ENCODE measurements around the gene POU3F4. TPM values are rescaled to one million over a fixed set of nuclear protein-coding genes. Genes with fewer than 3 reads are reported as not detected.

The POU3F4 gene
- not detected for total RNA-seq

- peaks cover 5% of the 10 kb centered on the region for H3K9me3 Mint-ChIP-seq
These were observed at the start of gene POU3F4 for GRCh38 chrX:83508006-83508405. Gene POU3F4 (plus strand): TSS chrX:83508290. CDS start chrX:83508325, 35 bp downstream.

DNA sequence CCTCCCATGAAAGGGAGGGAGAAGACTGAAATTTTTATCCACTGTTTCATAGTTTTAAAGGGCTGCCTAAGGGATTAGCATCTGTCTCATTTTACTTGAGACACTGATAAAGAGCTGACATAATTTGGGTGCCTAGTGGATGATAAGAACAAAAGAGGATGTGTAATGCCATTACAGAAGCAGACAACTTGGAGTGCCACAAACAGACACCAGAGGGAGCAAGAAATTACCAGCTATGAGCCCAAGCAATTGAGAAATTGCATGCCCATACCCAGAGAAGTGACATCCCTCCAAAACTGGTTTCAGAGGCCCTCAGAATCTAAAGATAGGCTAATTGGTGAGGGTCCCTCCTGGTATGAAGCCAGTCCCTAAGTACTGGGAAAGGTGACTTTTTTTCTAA is 38.5 kb upstream of the POU3F4 start:
- Mint-ChIP-seq H3K36me3 (no peaks in the 10 kb centered on the region), H3K9me3 (no peaks in the 10 kb centered on the region), H3K27me3 (peaks cover 0 to 2% of the 10 kb centered on the region in 2 donors), H3K4me3 (no peak overlapping the region), H3K4me1 (ENCODE audit: low read depth in 2 of 2) (no peaks in the 10 kb centered on the region), H3K27ac (no peak overlapping the region)
- ATAC-seq (no peak), DNase-seq (ENCODE audit: low spot score) (no peak)

More at GRCh38 chrX:83508006-83508405, at the start of gene POU3F4:
- Mint-ChIP-seq H3K27ac (no peak within 1 kb of the TSS), H3K4me1 (ENCODE audit: low read depth in 2 of 2) (peaks cover 0 to 2% of the 10 kb centered on the region in 2 donors), H3K4me3 (no peak within 1 kb of the TSS), H3K36me3 (peaks cover 7% of the 10 kb centered on the region), H3K27me3 (peaks cover 28 to 52% of the 10 kb centered on the region in 2 donors)
- ATAC-seq: no peak
- no peak for DNase-seq (ENCODE audit: low spot score)

- H3K27ac Mint-ChIP-seq: no peak overlapping the region
- ATAC-seq (no peak), DNase-seq (ENCODE audit: low spot score) (no peak)
- H3K36me3 Mint-ChIP-seq: no peaks in the 10 kb centered on the region
- no peak overlapping the region for H3K4me3 Mint-ChIP-seq
- H3K4me1 Mint-ChIP-seq (ENCODE audit: low read depth in 2 of 2): no peaks in the 10 kb centered on the region
- no peaks in the 10 kb centered on the region for H3K9me3 Mint-ChIP-seq
- H3K27me3 Mint-ChIP-seq: peaks cover 0 to 5% of the 10 kb centered on the region in 2 donors
These were observed 12.2 kb upstream of the POU3F4 start for GRCh38 chrX:83495898-83496297.

DNA sequence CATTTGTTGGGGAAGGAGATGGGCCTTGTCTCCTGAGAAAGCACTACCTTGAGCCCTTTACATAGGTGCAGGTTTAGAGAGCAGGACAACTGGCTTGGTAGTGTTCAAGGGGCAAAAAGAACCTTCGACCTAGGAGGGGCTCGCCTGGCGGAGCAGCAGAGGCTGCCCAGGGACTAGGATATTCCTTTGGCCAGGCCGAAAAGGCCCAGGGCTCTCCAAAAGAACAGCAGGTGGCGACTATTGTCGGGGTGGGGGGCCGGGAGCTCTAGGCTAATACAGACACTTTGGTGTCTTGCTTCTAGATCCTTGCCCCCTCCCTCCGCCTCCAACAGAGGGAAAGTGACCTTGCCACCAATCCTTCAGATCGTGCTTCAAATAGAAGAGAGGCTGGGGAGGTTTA is 7.1 kb upstream of the POU3F4 start:
- no peak for ATAC-seq
- no peak for DNase-seq (ENCODE audit: low spot score)
- Mint-ChIP-seq H3K9me3 (no peaks in the 10 kb centered on the region), H3K27ac (no peak overlapping the region), H3K4me3 (no peak overlapping the region), H3K27me3 (peaks cover 8 to 23% of the 10 kb centered on the region in 2 donors), H3K4me1 (ENCODE audit: low read depth in 2 of 2) (no peaks in the 10 kb centered on the region), H3K36me3 (no peaks in the 10 kb centered on the region)

- no peaks in the 10 kb centered on the region for H3K36me3 Mint-ChIP-seq
- ATAC-seq: no peak
- DNase-seq (ENCODE audit: low spot score): no peak
- H3K27ac Mint-ChIP-seq: no peak overlapping the region
- no peaks in the 10 kb centered on the region for H3K4me1 Mint-ChIP-seq (ENCODE audit: low read depth in 2 of 2)
- H3K27me3 Mint-ChIP-seq: peaks cover 8 to 23% of the 10 kb centered on the region in 2 donors
- no peaks in the 10 kb centered on the region for H3K9me3 Mint-ChIP-seq
- no peak overlapping the region for H3K4me3 Mint-ChIP-seq
These were observed 6.6 kb upstream of the POU3F4 start for GRCh38 chrX:83501530-83501929.

DNA sequence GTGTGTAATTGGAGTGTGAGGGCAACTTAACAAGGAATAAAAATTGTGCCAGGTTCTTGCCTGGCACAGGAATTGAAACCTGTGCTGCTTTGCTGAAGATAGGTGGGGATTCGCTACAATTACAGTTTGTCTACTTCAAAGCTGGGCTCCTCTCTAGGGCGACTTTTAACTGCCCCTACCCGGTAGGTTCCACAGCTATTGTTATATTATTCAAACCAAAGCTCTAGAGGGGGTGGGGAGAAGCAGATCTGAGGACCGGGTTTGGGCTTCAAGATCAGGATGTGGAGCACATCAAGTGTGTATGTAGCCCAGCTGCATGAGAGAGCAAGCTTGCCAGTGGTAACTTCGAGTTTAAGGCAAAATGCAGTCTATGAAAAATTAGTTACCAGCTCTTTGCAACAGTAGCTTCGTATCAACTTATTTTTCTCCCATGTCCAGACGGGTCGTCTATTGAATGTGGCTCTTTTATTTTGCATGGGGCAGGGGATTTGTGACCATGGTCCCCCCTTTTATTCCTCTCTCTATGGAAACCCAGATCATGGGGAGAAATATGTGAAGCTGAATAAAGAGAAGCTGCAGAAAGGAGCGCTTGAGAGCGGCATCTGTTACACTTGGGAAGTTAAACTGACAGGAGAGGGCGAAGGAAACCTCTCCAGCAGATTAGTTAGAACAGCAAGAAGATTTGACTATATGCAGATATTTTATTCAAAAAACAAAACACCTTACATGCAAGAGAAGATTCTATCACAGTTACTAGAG is 3.2 kb upstream of the POU3F4 start:
- ATAC-seq (no peak), DNase-seq (ENCODE audit: low spot score) (no peak)
- H3K36me3 Mint-ChIP-seq: peaks cover 7% of the 10 kb centered on the region
- H3K4me1 Mint-ChIP-seq (ENCODE audit: low read depth in 2 of 2): peaks cover 0 to 2% of the 10 kb centered on the region in 2 donors
- no peak overlapping the region for H3K4me3 Mint-ChIP-seq
- H3K9me3 Mint-ChIP-seq: peaks cover 3% of the 10 kb centered on the region
- no peak overlapping the region for H3K27ac Mint-ChIP-seq
- H3K27me3 Mint-ChIP-seq: peaks cover 17 to 44% of the 10 kb centered on the region in 2 donors

- Mint-ChIP-seq H3K27ac (no peak overlapping the region), H3K27me3 (peaks cover 28 to 48% of the 10 kb centered on the region in 2 donors), H3K4me1 (ENCODE audit: low read depth in 2 of 2) (peaks cover 0 to 2% of the 10 kb centered on the region in 2 donors), H3K4me3 (no peak overlapping the region), H3K36me3 (peaks cover 7% of the 10 kb centered on the region), H3K9me3 (peaks cover 5% of the 10 kb centered on the region)
- ATAC-seq (no peak), DNase-seq (ENCODE audit: low spot score) (no peak)
These were observed 600 bp downstream of the POU3F4 start for GRCh38 chrX:83508526-83509253.

DNA sequence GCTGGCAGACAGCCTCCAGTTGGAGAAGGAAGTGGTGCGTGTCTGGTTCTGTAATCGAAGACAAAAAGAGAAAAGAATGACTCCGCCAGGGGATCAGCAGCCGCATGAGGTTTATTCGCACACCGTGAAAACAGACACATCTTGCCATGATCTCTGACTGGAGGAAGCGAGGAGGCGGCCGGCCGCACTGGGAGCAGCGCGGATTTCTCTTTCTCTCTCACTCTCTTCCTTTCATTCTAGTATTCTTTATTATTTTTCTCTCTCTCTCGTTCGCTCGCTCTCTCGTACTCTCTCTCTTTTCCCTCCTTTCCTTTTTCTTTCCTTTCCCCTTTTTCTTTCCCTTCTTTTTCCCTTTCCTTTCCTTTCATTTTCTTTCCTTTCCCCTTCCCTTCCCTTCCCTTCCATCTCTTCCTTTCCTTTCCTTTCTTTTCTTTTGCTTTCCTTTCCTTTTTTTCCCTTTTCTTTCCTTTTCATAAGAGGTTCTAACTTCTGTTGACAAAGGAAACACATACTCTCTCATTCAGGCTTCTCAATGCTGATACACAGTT is 1.2 kb downstream of the POU3F4 start:
- H3K9me3 Mint-ChIP-seq: peaks cover 5% of the 10 kb centered on the region
- peaks cover 28 to 44% of the 10 kb centered on the region in 2 donors for H3K27me3 Mint-ChIP-seq
- H3K4me3 Mint-ChIP-seq: no peak overlapping the region
- DNase-seq (ENCODE audit: low spot score) (no peak), ATAC-seq (no peak)
- H3K27ac Mint-ChIP-seq: no peak overlapping the region
- peaks cover 0 to 2% of the 10 kb centered on the region in 2 donors for H3K4me1 Mint-ChIP-seq (ENCODE audit: low read depth in 2 of 2)
- H3K36me3 Mint-ChIP-seq: peaks cover 7% of the 10 kb centered on the region

GRCh38 chrX:83510510-83511062 is 2.5 kb downstream of the POU3F4 start:
- H3K36me3 Mint-ChIP-seq: peaks cover 7% of the 10 kb centered on the region
- no peak overlapping the region for H3K27ac Mint-ChIP-seq
- H3K9me3 Mint-ChIP-seq: peaks cover 5% of the 10 kb centered on the region
- DNase-seq (ENCODE audit: low spot score) (no peak), ATAC-seq (no peak)
- peaks cover 19 to 36% of the 10 kb centered on the region in 2 donors for H3K27me3 Mint-ChIP-seq
- no peak overlapping the region for H3K4me3 Mint-ChIP-seq
- H3K4me1 Mint-ChIP-seq (ENCODE audit: low read depth in 2 of 2): peaks cover 0 to 2% of the 10 kb centered on the region in 2 donors

DNA sequence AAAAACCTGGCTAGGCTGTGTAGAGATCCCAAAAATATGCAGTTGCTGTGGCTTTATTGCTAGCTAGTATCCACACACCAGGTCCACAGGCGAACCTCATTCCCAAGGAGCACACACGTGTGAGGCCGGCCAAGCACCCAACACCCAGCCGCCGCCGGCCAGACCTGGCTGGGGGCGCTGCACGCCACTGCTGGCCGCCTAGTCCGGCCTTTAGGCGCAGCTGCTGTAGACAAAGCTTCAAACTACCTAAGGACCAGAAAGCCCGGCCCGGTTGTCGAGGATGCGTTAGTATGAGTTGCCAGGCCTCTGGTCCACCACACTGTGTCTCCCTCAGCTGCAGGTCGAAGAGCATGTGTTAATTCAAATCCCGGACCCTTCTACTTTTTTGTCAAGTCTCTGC is 3.1 kb downstream of the POU3F4 start:
- H3K4me1 Mint-ChIP-seq (ENCODE audit: low read depth in 2 of 2): peaks cover 0 to 2% of the 10 kb centered on the region in 2 donors
- H3K27me3 Mint-ChIP-seq: peaks cover 19 to 36% of the 10 kb centered on the region in 2 donors
- ATAC-seq: no peak
- H3K27ac Mint-ChIP-seq: no peak overlapping the region
- H3K9me3 Mint-ChIP-seq: peaks cover 5% of the 10 kb centered on the region
- peaks cover 7% of the 10 kb centered on the region for H3K36me3 Mint-ChIP-seq
- no peak overlapping the region for H3K4me3 Mint-ChIP-seq
- DNase-seq (ENCODE audit: low spot score): no peak

DNA sequence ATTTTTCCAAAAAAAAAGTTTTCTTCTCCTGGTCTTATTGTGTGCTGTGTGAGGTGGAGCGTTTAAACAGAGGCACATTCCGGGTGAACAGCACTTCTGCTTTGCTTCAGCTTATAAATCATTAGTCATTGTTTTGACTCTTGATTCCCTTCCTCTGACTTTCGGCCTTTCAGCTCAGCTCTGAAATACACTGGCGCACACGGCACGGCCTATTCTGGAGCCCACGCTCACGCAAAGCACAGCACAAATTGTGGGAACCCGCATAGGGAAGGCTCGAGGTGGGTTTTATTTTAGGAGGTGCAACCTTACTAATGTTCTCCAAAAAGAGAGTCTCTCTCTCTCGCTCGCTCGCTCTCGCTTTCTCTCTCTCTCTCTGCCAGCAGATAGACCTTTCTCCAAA is 4.0 kb downstream of the POU3F4 start:
- H3K27me3 Mint-ChIP-seq: peaks cover 19 to 33% of the 10 kb centered on the region in 2 donors
- no peak overlapping the region for H3K27ac Mint-ChIP-seq
- DNase-seq (ENCODE audit: low spot score) (no peak), ATAC-seq (no peak)
- peaks cover 7% of the 10 kb centered on the region for H3K36me3 Mint-ChIP-seq
- H3K4me1 Mint-ChIP-seq (ENCODE audit: low read depth in 2 of 2): peaks cover 0 to 2% of the 10 kb centered on the region in 2 donors
- peaks cover 5% of the 10 kb centered on the region for H3K9me3 Mint-ChIP-seq
- H3K4me3 Mint-ChIP-seq: no peak overlapping the region

- no peak for DNase-seq (ENCODE audit: low spot score)
- ATAC-seq: no peak
- H3K4me1 Mint-ChIP-seq (ENCODE audit: low read depth in 2 of 2): no peaks in the 10 kb centered on the region
- H3K9me3 Mint-ChIP-seq: peaks cover 2% of the 10 kb centered on the region
- peaks cover 7 to 8% of the 10 kb centered on the region in 2 donors for H3K27me3 Mint-ChIP-seq
- H3K36me3 Mint-ChIP-seq: no peaks in the 10 kb centered on the region
- no peak overlapping the region for H3K27ac Mint-ChIP-seq
- H3K4me3 Mint-ChIP-seq: no peak overlapping the region
These were observed 8.5 kb downstream of the POU3F4 start for GRCh38 chrX:83516597-83516996.

DNA sequence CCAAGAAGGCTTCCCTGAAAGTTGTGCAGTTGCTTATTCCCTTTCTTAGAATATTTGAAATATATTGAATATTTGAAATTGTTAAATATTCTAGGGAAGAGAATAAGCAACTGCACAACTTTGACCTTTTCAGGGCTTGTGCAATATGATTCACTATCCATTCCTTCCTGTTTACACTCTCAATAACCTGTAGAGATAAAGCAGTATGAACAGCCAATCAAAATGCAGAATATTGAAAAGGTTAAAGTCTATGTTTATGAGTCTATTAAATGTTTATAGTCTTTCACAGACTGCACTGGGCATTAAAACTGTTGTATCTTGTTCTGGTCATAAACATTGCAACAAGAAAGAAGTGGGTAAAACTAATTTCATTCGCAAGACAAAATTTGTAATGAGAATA is 13.8 kb downstream of the POU3F4 start:
- ATAC-seq (no peak), DNase-seq (ENCODE audit: low spot score) (no peak)
- Mint-ChIP-seq H3K27ac (no peak overlapping the region), H3K36me3 (no peaks in the 10 kb centered on the region), H3K4me1 (ENCODE audit: low read depth in 2 of 2) (no peaks in the 10 kb centered on the region), H3K27me3 (no peaks in the 10 kb centered on the region), H3K4me3 (no peak overlapping the region), H3K9me3 (no peaks in the 10 kb centered on the region)

DNA sequence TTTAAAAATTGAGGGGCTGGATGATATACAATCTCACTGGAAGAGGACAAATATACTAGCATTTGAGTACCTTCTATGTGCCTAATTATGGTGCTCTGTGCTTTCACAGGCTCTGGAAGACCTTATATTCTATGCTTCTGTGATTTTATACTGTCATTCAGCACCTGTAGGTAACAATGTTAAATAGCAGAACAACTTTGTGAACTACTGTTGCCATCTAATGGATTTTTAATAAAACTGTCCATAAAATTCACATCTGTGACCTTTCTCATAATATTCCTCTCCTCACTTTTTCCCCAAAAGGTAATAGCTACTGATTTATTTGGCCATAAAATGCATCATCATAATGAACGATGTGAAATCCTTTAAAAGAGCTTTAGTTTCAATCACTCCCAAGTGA is 21.9 kb downstream of the POU3F4 start:
- H3K36me3 Mint-ChIP-seq: no peaks in the 10 kb centered on the region
- H3K4me1 Mint-ChIP-seq (ENCODE audit: low read depth in 2 of 2): no peaks in the 10 kb centered on the region
- H3K27ac Mint-ChIP-seq: no peak overlapping the region
- H3K27me3 Mint-ChIP-seq: peaks cover 0 to 5% of the 10 kb centered on the region in 2 donors
- no peak overlapping the region for H3K4me3 Mint-ChIP-seq
- ATAC-seq (no peak), DNase-seq (ENCODE audit: low spot score) (no peak)
- H3K9me3 Mint-ChIP-seq: no peaks in the 10 kb centered on the region
